GM21619 (cell line): ENCODE data around the gene GSTM4.

Experiments
- ATAC-seq: cut with Tn5 transposase; IDR thresholded peaks from one replicate; pipeline ENCODE4 v1.9.1; 2021; ENCODE audit not compliant: unreplicated experiment

GSTM4 gene

DNA sequence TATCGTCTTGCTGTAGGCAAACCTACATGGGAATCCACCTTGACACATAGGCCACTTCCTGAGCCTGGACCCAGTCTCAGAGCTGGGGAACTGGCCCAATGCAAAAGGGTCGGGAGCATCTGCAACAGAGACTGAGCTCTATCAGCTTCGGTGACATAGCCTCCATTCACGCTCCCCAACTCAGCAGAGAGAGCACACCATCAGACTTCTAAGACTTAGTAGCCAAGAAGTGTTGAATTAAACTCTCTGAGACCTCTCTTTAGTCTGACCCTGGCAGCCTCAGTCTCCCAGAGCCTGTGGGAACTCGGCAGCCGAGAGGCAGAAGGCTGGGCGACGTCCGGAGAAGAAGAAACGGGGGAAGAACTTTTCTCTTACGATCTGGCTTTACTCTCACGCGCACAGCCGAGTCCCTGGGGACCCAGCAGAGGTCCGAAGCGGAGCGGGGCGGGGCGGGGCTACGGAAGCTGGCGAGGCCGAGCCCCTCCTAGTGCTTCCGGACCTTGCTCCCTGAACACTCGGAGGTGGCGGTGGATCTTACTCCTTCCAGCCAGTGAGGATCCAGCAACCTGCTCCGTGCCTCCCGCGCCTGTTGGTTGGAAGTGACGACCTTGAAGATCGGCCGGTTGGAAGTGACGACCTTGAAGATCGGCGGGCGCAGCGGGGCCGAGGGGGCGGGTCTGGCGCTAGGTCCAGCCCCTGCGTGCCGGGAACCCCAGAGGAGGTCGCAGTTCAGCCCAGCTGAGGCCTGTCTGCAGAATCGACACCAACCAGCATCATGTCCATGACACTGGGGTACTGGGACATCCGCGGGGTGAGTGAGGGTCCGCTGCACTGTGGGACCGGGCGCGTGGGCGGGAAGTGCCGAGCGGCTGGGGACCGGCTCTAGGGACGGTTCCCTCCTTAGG, at the start of gene GSTM4:
Gene GSTM4 (plus strand): TSS at position 485 of the 905 bp plus-strand sequence. CDS start 291 bp downstream, at position 776.
- peak; percentile 88 for ATAC-seq

DNA sequence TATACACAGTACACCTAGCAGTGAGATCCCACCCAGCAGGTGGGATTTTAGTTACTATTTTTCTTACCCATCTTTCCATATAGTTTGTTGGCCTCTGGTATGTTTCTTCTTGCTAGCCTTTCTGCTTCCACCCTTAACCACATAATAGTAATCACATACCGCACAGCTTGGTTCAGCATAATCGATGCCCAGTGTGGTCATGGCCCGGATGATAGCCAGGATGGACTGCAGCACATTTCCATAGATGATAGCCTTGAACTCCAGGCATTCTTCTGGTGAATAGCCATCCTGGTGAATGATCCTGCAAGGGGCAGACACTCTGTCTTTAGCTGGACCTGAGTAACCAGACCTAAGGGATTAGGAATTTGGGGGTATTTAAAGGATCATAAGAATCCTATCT, 46.0 kb upstream of the GSTM4 start:
- no peak for ATAC-seq

DNA sequence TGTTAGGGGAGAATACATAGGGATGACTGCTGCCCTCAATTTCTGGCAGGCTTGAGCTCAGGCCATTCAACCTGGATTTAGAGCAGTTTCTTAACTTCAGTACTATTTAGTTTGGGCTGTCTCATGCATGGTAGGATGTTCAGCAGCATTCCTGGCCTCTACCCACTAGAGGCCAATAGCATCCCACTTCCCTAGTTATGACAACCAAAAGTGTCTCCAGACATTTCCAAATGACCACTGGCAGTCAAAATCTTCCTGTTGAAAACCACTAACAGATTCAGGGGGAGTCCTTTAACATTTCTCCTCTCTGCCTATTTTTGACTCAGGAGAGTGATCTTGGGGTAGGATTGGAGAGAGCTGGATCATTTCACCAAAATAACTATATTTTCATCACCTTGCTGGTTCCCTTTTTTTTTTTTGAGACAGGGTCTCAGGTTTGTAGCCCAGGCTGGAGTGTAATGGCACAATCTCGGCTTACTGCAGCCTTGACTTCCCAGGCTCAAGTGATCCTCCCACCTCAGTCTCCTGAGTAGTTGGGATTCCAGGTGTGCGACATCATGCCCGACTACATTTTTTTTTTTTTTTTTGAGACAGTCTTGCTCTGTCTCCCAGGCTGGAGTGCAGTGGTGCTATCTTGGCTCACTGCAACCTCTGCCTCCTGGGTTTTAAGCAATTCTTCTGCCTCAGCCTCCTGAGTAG, 45.1 kb upstream of the GSTM4 start:
- no peak for ATAC-seq

DNA sequence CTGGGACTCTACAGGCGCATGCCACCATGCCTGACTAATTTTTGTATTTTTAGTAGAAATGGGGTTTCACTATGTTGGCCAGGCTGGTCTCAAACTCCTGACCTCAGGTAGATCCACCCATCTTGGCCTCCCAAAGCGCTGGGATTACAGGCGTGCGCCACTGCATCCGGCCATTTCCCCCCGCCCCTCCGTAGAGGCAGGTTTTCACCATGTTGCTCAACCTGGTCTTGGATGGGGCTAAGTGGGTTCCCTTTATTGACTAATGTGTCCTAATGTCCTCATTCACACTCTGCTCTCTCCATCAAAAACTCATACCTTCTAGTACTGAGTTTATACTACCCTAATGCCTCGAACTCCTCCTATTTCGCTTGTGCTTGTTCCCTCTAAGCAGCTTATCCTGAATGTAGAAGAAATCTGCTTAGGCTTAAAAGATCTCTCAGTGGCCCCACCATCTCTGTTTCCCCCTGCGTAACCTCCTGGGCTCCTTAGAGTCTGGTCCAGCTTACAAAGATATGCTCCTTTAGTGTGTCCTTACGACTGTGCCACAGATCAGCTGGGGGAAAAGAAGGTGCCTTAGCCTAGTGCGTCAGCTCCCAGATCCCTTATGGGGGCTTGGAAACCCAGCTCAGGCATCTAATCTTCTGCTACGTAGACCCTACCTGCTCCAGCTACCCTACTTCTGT, 44.5 kb upstream of the GSTM4 start:
- ATAC-seq: no peak

DNA sequence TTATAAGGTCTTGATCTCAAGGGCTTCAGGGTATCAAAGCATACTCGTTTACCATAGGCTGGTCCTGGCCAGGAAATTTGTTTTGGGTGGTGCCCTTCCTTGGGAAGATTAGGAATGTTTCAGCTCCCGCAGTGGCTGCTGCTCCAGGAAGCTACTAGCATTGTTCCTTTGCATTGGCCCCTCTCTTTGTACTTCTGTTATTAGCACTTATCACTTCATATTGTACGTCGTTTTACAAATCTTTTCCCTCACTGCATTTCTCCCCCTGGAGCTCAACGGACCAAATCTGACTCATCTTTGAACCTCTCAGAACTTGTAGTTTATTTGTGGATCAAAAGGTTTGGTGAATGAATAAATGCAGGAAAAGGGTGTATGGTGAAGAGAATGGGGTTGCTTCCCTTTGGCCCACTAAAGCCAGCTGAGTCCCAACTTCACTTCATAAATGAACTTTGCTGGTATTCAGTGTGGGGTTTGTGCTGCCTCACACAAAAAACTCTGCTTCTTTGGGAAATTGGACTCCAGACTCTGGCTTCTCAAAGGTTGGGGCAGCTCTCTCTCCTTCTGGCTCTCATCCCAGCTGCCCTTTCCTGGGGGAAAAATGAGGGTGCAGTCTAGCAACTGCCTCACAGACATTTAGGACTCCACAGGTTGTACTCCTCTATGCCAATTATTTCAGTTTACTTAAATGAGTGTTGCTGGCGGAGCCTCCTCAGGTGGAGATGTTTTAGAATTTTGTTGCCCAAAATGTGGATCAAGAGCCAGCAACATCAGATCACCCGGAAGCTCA, 42.3 kb upstream of the GSTM4 start:
- ATAC-seq: no peak

DNA sequence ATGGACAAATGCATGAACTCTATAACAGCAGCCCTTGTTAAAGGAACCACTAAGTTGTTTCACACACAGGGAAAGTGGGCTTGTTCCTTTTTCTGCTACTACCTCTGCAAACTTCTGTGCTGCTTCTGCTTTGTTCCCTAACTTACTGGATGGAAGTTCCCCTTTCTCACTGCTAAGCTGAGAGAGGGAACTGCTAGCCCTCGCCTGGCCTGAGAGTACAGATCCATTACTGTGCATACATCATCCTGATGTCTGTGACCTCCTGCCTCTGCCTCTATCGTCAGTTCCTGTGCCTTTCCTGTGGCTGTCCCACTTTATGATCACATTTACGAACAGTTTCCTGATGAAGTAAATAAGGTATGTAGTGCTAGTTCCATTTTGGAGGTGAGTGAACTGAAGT, 40.0 kb upstream of the GSTM4 start:
- no peak for ATAC-seq

DNA sequence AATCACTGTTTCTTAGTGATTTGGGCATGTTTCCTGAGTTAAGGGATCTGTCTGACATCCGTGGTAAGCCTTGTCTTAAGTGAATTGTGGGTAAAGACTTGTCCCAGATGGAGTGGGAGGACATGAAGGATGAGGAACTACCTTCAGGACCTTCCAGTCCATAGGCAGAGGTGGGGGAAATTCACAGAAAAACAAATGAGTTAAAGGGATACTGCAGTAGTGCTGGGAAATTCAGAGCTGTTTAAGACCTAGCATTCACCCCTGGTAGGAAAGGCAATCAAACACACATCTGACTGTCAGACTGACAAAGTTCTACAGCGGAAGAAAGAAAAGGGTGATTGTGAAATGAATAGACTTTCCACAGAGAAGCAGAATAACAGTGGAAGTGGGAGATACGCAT, 39.5 kb upstream of the GSTM4 start:
- ATAC-seq: no peak

DNA sequence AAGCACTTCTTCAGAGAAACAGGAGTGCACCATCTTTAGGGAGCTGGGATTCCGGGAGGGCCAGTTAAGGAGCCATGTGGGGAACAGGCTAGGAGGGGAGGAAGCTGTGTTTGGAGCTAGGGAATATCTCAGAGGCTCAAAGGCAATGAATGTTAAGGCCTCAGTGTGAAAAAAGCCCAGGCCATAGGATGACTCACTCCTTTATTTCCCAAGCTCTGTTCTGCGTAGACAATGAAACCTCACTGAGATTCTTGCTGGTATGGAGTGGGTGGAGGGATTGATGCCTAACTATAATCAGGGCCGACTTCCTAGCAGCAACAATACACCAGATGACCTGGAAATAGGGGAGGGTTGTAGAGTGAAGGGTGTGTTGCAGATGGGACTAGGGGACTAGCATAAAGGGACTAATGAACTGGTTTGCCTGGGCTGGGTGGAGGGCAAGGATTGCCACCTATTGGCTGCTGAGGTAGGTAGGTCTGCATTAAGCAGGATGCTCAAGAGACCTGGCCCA, 38.6 kb upstream of the GSTM4 start:
- no peak for ATAC-seq

DNA sequence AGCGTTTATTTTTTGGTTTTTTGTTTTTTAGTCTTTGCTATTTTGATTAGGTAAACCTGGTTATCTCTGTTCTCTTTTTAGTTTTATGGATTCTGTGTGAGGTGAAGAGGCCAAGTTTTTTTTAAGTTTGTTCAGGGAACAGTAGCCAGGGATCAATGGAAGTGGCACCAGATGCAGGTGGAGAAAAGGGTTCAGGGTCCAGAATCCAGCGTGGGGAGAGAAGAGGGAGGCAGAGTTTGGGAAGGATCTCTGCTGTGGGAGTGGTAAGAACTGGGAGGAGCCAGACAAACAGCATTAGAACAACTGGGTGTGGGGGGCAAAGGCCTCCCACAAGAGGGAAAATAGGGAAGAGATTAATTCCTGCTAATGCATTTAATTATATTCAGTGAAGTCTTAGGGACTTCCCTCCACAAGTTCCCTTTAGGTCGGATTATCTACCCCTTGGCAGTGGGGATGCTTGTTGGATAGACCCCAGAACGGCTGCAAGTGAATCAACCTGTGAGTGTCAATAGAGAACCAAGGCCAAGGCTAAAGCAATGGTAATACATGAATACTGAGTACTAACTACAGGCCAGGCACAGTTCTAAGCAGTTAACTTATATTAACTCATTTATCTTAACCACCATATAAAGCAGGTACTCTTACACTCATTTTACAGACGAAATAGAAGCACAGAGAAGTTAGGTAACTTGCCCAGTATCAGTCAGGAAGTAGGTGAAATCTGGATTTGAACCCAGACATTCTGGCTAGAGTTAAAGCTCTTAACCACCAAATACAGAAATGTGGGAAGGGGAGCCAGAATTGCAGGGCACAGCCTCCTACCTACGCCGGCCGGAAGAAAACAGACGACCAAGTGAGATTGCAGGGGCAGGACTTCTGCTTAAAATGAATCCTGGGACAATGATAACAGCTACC, 37.0 kb upstream of the GSTM4 start:
- ATAC-seq: no peak

DNA sequence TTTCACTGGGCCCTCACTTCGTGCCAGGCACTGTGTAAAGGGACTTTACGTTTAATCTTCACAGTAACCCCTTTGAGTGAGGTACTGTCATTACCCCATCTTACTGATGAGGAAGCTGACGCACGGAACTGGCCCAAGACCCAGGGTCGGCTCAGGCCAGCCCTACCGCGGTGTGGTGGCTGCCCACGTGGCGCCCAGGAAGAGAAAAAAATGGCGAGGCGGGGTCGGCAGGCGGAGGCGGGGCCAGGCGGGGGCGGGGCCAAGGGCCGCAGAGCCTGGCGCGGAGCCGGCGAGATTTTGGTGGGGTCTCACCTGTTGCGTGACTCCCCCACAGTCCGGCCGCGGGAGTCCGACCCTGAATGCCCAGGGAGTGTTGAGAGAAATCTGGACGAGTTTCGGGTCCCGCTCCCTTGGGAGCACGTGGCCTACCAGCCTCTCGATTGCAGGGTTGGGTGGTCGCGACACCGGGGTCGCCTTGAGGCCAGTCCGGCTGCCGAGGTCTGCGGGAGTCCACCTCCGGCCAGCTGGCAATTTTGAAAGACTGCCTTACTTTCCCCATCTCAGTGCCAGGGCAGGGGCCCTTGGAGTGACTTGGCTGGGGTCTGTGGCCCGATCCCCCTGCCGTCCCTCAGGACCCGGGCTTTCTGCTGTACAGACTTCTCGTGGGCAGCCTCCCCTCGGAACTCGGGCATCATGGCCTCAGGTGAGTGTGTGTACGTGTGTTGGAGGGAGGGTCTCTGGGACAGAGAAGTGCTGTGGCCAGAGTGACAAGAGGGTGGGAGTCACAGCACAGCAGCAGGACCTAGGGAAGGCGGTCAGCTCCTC, 36.1 kb upstream of the GSTM4 start, which contains the start of the genes AMPD2 and GNAT2:
Gene AMPD2 (plus strand): TSS at position 262 of the 825 bp plus-strand sequence. CDS start 1,339 bp downstream, outside the sequence.
Gene GNAT2 (minus strand): TSS at position 41 of the 825 bp plus-strand sequence. CDS start 6,746 bp downstream, outside the sequence.
- peak; percentile 48 for ATAC-seq

DNA sequence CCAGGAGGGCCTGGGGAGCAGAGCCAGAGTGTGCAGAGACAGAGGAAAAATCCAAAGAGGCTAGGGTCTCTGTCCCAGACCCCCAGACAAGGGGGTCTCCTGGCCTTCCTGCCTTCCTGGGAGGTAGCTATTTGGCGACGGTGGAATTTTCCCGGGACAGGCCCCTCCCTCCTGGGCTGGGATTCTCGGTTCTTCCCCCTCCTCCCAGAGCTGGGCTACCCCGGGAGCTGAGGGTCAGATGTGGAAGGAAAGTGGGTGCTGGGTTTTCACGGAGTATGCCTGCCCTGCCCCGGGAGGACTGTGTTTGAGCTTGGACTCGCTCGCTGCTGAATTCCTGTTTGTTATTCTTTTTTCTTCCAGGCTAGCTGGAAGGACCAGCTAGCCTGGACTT, 35.5 kb upstream of the GSTM4 start:
- ATAC-seq: peak; percentile 2

DNA sequence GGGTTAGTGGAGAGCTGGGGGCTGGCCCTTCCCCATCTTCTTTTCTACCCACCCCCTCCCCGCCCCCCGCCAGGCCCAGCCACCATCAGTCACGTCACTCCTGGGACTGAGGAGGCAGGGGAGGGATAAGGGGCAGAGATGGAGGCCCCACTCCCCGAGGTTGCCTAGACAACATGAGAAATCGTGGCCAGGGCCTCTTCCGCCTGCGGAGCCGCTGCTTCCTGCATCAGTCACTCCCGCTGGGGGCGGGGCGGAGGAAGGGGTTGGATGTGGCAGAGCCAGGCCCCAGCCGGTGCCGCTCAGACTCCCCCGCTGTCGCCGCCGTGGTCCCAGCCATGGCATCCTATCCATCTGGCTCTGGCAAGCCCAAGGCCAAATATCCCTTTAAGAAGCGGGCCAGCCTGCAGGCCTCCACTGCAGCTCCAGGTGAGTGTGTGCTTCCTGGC, 35.0 kb upstream of the GSTM4 start:
- peak; percentile 76 for ATAC-seq

DNA sequence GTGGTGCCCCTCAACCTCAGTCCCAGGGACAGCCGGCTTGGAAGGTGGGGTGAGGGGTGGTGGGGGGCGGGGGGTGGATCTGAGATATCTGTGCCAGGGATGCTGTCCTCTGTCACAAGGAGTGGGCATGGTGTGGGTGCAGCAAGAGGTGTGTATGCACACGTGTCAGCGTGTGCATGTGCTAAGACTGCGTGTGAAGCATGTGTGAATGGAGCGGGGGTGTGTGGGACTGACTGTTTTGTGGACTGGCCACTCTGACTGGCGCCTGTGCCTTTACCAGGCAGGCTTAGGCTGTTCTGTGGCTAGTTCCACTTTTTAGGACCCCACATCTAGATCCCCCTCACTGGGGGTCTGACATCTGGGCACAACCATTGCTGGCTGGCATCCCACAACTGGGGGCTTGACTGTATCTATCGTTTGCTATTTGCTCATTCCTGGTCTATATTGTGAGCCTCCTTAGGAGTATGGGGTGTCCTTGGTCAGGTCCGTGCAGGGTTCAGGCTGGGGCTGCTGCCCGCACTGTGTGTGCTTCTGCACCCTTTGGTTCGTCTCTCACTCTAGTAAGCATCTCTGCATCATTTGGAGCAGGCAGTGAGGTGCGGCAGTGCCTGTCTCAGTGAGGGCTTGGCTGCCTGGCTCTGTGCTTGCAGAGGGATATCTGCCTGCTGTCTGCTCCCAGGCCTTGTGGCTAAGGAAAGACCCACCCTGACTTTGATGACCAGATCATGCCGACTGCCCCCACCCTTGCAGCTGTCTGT, 34.3 kb upstream of the GSTM4 start:
- ATAC-seq: no peak

DNA sequence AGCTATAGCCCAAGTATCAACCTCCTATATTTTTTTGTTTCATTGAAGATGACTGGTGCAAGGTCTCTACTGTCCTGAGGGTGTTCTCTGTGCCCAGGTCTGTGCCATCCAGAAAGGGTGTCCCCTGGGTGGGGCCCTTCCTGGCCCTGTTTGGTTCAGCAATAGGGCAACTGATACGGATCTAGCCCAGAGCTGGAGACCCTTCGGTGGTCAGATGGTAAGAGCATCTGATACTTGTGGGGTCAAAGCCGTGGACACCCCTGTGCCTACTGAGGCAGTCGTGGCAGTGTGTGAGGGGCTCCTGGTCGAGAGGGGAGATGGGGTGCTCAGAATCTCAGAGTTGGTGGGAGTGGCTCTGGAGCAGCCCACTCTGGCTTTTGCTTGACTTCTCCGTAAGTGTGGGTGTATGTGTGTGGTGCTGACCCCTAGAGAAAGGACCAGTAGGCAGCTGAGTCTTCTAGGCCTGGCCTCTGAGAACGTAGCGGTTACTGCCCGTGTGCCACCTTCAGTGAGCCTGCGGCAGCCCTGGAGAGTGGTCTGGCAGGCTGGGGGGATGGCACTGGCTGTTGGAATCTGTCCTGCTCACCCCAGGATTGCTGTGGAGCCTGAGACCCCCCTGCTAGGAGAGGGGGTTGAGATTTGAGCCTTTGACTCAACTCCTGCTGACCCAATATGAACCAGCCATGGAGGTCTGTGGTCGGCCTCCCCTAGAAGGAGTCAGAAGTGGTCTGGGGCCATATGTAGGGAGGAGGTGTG, 33.6 kb upstream of the GSTM4 start:
- ATAC-seq: no peak

DNA sequence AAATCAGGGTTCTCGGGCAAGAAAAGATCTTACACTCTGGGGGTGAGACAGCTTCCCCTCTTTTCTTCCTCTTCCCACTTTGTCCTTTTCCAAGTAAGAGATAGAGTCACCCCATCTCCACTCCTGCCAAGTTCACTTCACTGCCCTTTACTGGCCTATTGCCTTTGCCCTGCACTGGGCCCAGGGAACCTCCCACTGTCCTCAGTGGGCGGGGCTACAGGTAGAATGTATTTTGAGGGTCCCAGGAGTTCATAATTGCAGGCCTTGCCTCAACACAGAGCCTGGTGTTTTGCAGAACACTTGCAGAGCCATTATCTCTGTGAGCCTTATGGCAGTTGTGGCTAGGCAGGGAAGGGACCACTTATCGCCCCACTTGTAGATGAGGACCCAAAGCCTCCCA, 33.0 kb upstream of the GSTM4 start:
- ATAC-seq: no peak

DNA sequence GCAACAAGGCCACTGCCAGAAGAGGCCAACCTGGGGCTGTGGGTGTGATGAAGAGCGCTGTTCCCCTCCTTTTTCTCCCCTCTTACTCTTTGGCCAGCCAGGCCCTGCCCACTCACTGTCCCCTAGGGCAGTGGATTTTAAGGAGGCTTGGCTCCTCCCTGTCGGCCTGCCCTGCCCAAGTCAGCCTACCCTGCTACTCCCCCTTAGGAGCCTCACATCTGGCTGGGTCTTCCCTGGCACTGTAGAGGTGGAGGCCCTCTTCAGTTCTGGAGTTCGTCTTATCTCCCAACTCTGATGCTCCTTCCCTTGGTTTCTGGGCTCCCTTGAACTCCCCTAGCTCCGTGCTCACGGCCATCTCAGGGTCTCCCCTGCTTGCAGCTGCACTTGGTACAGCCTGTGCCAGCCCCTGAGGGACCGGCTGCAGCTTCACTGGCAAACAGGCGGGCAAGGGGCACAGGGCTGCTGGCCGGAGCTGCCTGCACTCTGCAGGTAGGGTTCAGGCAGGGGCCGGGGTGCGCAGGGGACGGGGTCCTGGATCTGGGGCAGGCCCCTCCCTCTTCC, 32.2 kb upstream of the GSTM4 start:
- ATAC-seq: no peak
